GM10847 (cell line): Measurements from ENCODE around the gene OR10K2.

ENCODE experiments used
- POLR2A ChIP-seq: IDR thresholded peaks from 2 replicates; pipeline ENCODE4 v1.6.1; 2011; ENCODE audit not compliant: insufficient read length; ENCODE audit errors: extremely low read depth

The OR10K2 gene

DNA sequence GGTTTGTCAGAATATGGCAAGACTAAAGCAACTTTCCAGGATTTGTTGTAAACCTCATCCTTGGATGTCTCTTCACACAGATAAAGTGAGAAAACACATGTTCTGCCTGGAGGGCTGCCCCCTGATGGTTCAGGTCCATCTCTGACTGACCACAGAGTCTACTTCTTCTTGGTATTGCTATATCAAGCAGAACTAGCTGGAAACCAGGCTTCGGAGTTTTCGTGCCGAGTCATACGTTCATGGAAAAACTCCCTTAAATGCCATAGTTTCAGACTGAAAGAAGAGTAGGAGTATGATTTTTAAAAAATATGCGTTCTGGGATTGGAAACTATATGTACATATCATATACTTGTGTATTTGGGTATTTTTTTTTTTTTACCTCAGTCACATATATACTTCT, 32.6 kb downstream of the OR10K2 start:
- no peak for TF ChIP-seq POLR2A

DNA sequence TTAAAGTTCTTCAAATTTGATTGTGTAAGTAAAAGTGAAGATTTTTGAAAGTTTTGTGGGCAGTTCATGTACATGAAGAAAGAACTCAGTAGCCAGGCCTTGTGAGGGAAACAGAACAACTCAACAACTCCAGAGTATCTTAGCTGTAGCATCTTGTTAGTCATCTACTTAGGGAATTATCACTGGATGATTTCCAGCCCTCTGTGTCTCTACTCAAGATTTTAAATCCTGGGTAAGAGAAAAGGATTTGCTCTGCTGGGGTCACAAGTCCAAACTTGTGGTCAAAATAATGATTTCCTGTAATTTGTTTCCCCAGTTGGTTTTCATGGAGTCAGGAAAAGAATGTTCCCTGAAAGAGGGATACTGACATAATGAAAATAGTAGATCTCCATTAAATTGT, 34.9 kb downstream of the OR10K2 start:
- TF ChIP-seq POLR2A, result no peak

DNA sequence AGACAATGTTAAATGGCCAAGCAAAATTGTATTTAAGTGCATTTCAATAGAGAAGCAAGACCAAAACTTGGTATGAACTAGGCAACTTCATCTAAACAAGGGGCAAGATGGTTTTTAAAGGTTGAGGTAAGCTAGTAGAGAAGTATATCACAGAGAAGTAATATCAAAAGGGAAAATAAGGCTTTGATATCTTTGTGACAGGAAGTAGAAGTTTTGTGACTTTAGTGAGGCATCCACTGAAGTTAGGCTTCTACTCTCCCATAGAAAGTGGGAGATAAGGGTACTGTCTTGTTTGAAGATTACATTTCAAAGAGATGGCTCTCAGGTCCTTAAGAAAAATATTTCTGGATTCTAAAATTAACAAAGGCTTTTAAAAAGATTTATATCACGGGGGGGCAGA, 35.7 kb downstream of the OR10K2 start:
- TF ChIP-seq POLR2A, result no peak

DNA sequence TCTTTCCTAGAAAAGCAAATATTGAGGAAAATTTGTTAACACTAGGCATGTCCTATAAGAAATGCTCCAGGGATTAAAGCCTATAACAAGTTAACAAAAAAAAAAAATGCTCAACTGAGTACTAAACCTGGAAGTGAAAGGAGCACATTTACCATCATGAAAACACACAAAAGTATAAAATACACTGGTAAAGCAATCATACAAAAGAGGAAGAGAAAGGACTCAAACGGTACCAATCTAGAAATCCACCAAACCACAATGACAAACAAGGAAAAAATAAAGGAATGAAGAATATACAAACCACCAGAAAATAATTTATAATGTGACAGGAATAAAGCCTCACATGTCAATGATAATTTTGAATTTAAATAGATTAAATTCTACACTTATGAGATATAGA, 51.2 kb downstream of the OR10K2 start:
- TF ChIP-seq POLR2A, result no peak

GRCh38 chr1:158371188-158371953, 54.7 kb downstream of the OR10K2 start:
- no peak for TF ChIP-seq POLR2A
